HepG2 (cell line): ENCODE measurements around the gene CTLA4. TPM values are rescaled to one million over a fixed set of nuclear protein-coding genes. Genes with fewer than 3 reads are reported as not detected.

Experiments
- ATAC-seq: fragments of 200-7000 bp; cut with Tn5 transposase; 3 replicates; pipeline ENCODE4 v1.9.1; 2020; ENCODE audit warnings: mild to moderate bottlenecking, moderate library complexity
- BruUV-seq: library from RNA; stranded (reverse); fragments of 400-500 nt; replicated peaks from 2 replicates; lab custom pipeline; 2021; lab: Mats Ljungman, UMichigan
- CTCF ChIA-PET: fragments of 300-600 bp; formaldehyde crosslinking; extraction: SDS; loops from one replicate; lab custom pipeline; 2021; ENCODE audit warnings: low total read pairs, inconsistent platforms, low intra/inter-chr PET ratio; lab: Yijun Ruan, JAX
- POLR2A ChIA-PET: fragments of 350-600 bp; sonication (Branson Sonifier 250); formaldehyde crosslinking; loops from one replicate; lab custom pipeline; 2020; ENCODE audit warnings: antibody characterized with exemption, inconsistent platforms; lab: Yijun Ruan, JAX
- DNase-seq: peaks from one replicate; pipeline ENCODE4 v3.0.0-alpha.2; 2015; ENCODE audit warnings: low spot score
- FAIRE-seq: peaks from 3 replicates; lab custom pipeline; 2011; peaks lifted over from hg19 to GRCh38; lab: Jason Lieb, UNC
- H2AFZ ChIP-seq: one replicate; pipeline ENCODE4 v1.6.1; 2011; ENCODE audit warnings: low read length, inconsistent platforms
- H3K27ac ChIP-seq: fragments of 300-600 bp; 3 replicates; pipeline ENCODE4 v1.8.0; 2011; ENCODE audit warnings: mixed run types, mild to moderate bottlenecking, mixed read lengths, low read length, inconsistent platforms; ENCODE audit not compliant: insufficient read depth; ENCODE audit errors: extremely low read length
- H3K27me3 ChIP-seq, 2 experiments: fragments of 200-600 bp in 1 of 2; 2 replicates in 1 of 2; 3 replicates in 1 of 2; pipeline versions ENCODE4 v1.6.0 to v1.8.0; 2011; ENCODE audit warnings: low read length in 2 of 2, mild to moderate bottlenecking in 2 of 2, moderate library complexity in 2 of 2, inconsistent platforms in 1 of 2; ENCODE audit not compliant: insufficient read depth in 2 of 2, control insufficient read depth in 1 of 2
- H3K36me3 ChIP-seq, 2 experiments: fragments of 200-600 bp in 1 of 2; replicated peaks in 1 of 2; 2 replicates in 1 of 2; 3 replicates in 1 of 2; pipeline versions ENCODE4 v1.5.1 to v1.8.0; 2011; ENCODE audit warnings: low read length in 2 of 2, inconsistent platforms in 1 of 2; ENCODE audit not compliant: insufficient read depth in 2 of 2, control insufficient read depth in 1 of 2
- H3K4me1 ChIP-seq: 2 replicates; pipeline ENCODE4 v1.5.1; 2012; ENCODE audit warnings: low read length, inconsistent platforms; ENCODE audit not compliant: insufficient read depth
- H3K4me2 ChIP-seq: 2 replicates; pipeline ENCODE4 v1.6.0; 2011; ENCODE audit warnings: low read depth, low read length, inconsistent platforms
- H3K4me3 ChIP-seq, 3 experiments: fragments of 200-600 bp in 1 of 3; sonication (generic), shearing (Covaris generic) in 1 of 3; replicated peaks in 1 of 3; 2 replicates each; pipeline ENCODE4 v1.5.1; 2011 to 2016; ENCODE audit warnings: low read length in 3 of 3, inconsistent platforms in 2 of 3, low read depth in 2 of 3, mild to moderate bottlenecking in 2 of 3, control low read depth in 1 of 3, mixed read lengths in 1 of 3; ENCODE audit not compliant: insufficient read depth in 1 of 3
- H3K79me2 ChIP-seq: one replicate; pipeline ENCODE4 v1.6.1; 2011; ENCODE audit warnings: low read length, inconsistent platforms; ENCODE audit not compliant: insufficient read depth
- H3K9ac ChIP-seq: 2 replicates; pipeline ENCODE4 v1.6.0; 2011; ENCODE audit warnings: mild to moderate bottlenecking, low read depth, low read length, inconsistent platforms; ENCODE audit not compliant: insufficient read depth
- H3K9me3 ChIP-seq: 2 replicates; pipeline ENCODE4 v1.5.1; 2012; ENCODE audit warnings: mild to moderate bottlenecking, low read length
- H4K20me1 ChIP-seq: 2 replicates; pipeline ENCODE4 v1.6.0; 2011; ENCODE audit warnings: inconsistent platforms, mild to moderate bottlenecking, low read length, moderate library complexity; ENCODE audit not compliant: insufficient read depth
- ISL2 ChIP-seq: sonication (generic); formaldehyde crosslinking; IDR thresholded peaks from 2 replicates; pipeline ENCODE4 v1.5.0; 2020; ENCODE audit warnings: missing genetic modification reagents
- RFX1 ChIP-seq: fragments of 450-650 bp; IDR thresholded peaks from 2 replicates; pipeline ENCODE4 v1.6.1; 2017
- SMARCC2 ChIP-seq: fragments of 450-650 bp; IDR thresholded peaks from 2 replicates; pipeline ENCODE4 v1.6.1; 2017; ENCODE audit warnings: antibody characterized with exemption, mild to moderate bottlenecking
- WGBS: methylation state at CpG from one replicate; pipeline ENCODE4 v1.1.6; 2017; ENCODE audit warnings: low lambda C conversion rate; 5-methylcytosine and 5-hydroxymethylcytosine counted together
- in situ Hi-C: cut with HindIII; loops from 2 replicates; pipeline ENCODE4 v1.10.0; 2017; ENCODE audit warnings: low pct_unique_long_range_greater_than_20kb; ENCODE audit not compliant: extremely low pct_ligation_motif_present
- intact Hi-C: fragments of 100-400 bp; cut with micrococcal nuclease; formaldehyde crosslinking; loops from one replicate; pipeline ENCODE4 v1.10.0; 2022; ENCODE audit not compliant: unreplicated experiment
- polyA plus RNA-seq, 8 experiments: library from polyadenylated mRNA; depleted of rRNA in 3 of 8; stranded (reverse) in 7 of 8; unstranded in 1 of 8; fragments of >200 nt; fragmentation: Illumina TruSeq in 4 of 8; extraction: Trizol in 4 of 8; gene quantifications; 2 replicates each; pipeline versions ENCODE4 v1.2.1 to v1.2.3, GENCODE V29; 2011 to 2016; ENCODE audit warnings: low read depth in 4 of 8, missing spikeins in 1 of 8, mixed read lengths in 1 of 8; ENCODE audit not compliant: insufficient read depth in 1 of 8
- total RNA-seq, 5 experiments: library from RNA; depleted of rRNA; stranded (reverse); fragments of >200 nt; fragmentation: Illumina TruSeq; extraction: Trizol; gene quantifications; 2 replicates each; pipeline ENCODE4 v1.2.3, GENCODE V29; 2016; ENCODE audit warnings: low read depth in 1 of 5
- TF ChIP-seq, protein P1 (sequence below): sonication (generic); formaldehyde crosslinking; IDR thresholded peaks from 2 replicates; pipeline ENCODE4 v1.4.0; 2020; ENCODE audit warnings: missing genetic modification reagents, borderline replicate concordance

Gene CTLA4
- total and polyA plus RNA-seq, 2 of the 13 experiments (the other 11 are each of a cell fraction or from before 2014, with no cell fraction given): 0.16 TPM; not detected in 1

DNA sequence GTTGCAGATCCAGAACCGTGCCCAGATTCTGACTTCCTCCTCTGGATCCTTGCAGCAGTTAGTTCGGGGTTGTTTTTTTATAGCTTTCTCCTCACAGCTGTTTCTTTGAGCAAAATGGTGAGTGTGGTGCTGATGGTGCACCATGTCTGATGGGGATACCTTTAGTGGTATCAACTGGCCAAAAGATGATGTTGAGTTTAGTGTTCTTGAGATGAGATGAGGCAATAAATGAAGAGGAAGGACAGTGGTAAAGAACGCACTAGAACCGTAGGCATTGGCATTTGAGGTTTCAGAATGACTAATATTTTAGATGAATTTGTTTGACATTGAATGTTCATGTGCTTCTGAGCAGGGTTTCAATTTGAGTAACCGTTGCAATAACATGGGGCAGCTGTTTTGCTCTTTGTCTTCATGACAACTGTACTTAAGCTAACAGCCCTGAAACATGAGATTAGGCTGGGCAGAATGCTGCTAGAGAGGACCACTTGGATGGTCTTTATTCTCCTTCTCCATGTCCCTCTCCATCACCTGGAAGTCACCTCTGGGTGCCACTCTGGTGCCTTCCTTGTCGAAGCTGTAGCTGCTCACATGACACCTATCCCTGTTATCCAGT is 3.9 kb downstream of the CTLA4 start (continued):
- no peak for TF ChIP-seq ISL2 (CRISPR knock-in tag)
- TF ChIP-seq, all 625 proteins: peak for 0

DNA sequence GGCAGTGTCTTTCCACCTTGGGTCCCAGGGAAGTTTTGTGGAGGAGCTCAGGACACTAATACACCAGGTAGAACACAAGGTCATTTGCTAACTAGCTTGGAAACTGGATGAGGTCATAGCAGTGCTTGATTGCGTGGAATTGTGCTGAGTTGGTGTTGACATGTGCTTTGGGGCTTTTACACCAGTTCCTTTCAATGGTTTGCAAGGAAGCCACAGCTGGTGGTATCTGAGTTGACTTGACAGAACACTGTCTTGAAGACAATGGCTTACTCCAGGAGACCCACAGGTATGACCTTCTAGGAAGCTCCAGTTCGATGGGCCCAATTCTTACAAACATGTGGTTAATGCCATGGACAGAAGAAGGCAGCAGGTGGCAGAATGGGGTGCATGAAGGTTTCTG is 5.9 kb downstream of the CTLA4 start:
- DNase-seq: no peak
- no peaks in the 10 kb centered on the region for H3K4me1 ChIP-seq
- H4K20me1 ChIP-seq: no peaks in the 10 kb centered on the region
- no peak overlapping the region for H3K4me3 ChIP-seq
- no peak for ATAC-seq
- H3K36me3 ChIP-seq: no peaks in the 10 kb centered on the region
- no TSS peak for BruUV-seq
- intact Hi-C loops (no loop called here), in situ Hi-C loops (no loop called here)
- H3K4me2 ChIP-seq: no peak overlapping the region
- peaks cover 0 to 15% of the 10 kb centered on the region in 2 experiments; a peak in 3 of 5 replicates for H3K27me3 ChIP-seq
- H3K79me2 ChIP-seq: no peaks in the 10 kb centered on the region
- FAIRE-seq: no peak
- 2% methylated on average over 2 of the region's 2 CpGs for WGBS
- POLR2A ChIA-PET: no interaction called here
- CTCF ChIA-PET: no interaction called here
- TF ChIP-seq, protein P1, sequence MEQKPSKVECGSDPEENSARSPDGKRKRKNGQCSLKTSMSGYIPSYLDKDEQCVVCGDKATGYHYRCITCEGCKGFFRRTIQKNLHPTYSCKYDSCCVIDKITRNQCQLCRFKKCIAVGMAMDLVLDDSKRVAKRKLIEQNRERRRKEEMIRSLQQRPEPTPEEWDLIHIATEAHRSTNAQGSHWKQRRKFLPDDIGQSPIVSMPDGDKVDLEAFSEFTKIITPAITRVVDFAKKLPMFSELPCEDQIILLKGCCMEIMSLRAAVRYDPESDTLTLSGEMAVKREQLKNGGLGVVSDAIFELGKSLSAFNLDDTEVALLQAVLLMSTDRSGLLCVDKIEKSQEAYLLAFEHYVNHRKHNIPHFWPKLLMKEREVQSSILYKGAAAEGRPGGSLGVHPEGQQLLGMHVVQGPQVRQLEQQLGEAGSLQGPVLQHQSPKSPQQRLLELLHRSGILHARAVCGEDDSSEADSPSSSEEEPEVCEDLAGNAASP (CRISPR knock-in tag): no peak
- no peak overlapping the region for H3K27ac ChIP-seq
- no peak overlapping the region for H2AFZ ChIP-seq
- no peaks in the 10 kb centered on the region for H3K9me3 ChIP-seq
- H3K9ac ChIP-seq: no peak overlapping the region

DNA sequence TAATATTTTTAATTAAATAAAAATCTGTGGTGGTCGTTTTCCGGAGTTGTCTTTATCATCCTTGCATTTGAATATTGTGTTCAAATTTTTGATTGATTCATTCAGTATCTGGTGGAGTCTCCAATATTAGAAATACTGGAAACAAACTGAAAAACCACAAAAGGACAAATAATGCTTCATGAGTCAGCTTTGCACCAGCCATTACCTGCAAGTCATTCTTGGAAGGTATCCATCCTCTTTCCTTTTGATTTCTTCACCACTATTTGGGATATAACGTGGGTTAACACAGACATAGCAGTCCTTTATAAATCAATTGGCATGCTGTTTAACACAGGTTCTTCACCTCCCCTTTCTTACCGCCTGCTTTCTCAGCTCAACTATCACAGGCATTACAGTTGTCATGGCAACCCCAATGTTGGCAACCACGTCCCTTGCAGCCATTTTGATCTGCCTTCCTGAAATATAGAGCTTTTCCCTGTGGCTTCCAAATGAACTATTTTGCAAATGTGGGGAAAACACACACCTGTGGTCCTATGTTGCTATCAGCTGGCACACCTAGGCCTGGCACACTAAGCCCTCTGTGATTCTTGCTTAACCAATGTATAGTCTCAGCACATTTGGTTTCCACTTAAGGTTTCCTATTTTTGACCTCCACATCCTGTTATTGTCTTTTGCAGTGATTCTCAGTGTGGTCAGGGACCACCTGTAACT is 6.5 kb downstream of the CTLA4 start:
- H3K9me3 ChIP-seq: no peaks in the 10 kb centered on the region
- in situ Hi-C loops (no loop called here), intact Hi-C loops (no loop called here)
- H4K20me1 ChIP-seq: no peaks in the 10 kb centered on the region
- H3K27me3 ChIP-seq: peaks cover 0 to 15% of the 10 kb centered on the region in 2 experiments; a peak in 3 of 5 replicates
- FAIRE-seq (no peak), ATAC-seq (no peak), DNase-seq (no peak)
- H2AFZ ChIP-seq: no peak overlapping the region
- no peak overlapping the region for H3K9ac ChIP-seq
- no peaks in the 10 kb centered on the region for H3K79me2 ChIP-seq
- TF ChIP-seq RFX1 (peak; percentile 56; the same call in 1 of the 2 replicates), SMARCC2 (no peak)
- no peak overlapping the region for H3K4me3 ChIP-seq
- H3K36me3 ChIP-seq: no peaks in the 10 kb centered on the region
- ChIA-PET POLR2A (no interaction called here), CTCF (no interaction called here)
- no peaks in the 10 kb centered on the region for H3K4me1 ChIP-seq
- no TSS peak for BruUV-seq
- 40% methylated on average over 5 of the region's 5 CpGs for whole genome bisulfite sequencing
- no peak overlapping the region for H3K4me2 ChIP-seq
- no peak overlapping the region for H3K27ac ChIP-seq
